Neural crest cell (in vitro differentiated cells): ENCODE measurements around the gene EIF4G3. TPM values are rescaled to one million over a fixed set of nuclear protein-coding genes. Genes with fewer than 3 reads are reported as not detected.

ENCODE experiments used
- DNase-seq: peaks from one replicate; pipeline ENCODE4 v3.0.0; 2021; ENCODE audit warnings: low read depth, mixed read lengths, low spot score
- H3K27ac Mint-ChIP-seq: one replicate; pipeline ENCODE4 v1.8.0; 2021; ENCODE audit warnings: mild to moderate bottlenecking, mixed read lengths; ENCODE audit not compliant: unreplicated experiment
- H3K27me3 Mint-ChIP-seq: 2 replicates; pipeline ENCODE4 v1.8.0; 2021; ENCODE audit warnings: low read depth, mild to moderate bottlenecking, mixed read lengths
- H3K36me3 Mint-ChIP-seq: 2 replicates; pipeline ENCODE4 v1.8.0; 2021; ENCODE audit warnings: low read depth, mild to moderate bottlenecking, mixed read lengths
- H3K4me1 Mint-ChIP-seq: 2 replicates; pipeline ENCODE4 v1.8.0; 2021; ENCODE audit warnings: mixed read lengths
- H3K4me3 Mint-ChIP-seq: one replicate; pipeline ENCODE4 v1.8.0; 2021; ENCODE audit warnings: mild to moderate bottlenecking, mixed read lengths
- H3K9me3 Mint-ChIP-seq: 2 replicates; pipeline ENCODE4 v1.8.0; 2021; ENCODE audit warnings: mixed read lengths
- CTCF ChIP-seq: fragments of 200-600 bp; sonication (generic); conservative IDR thresholded peaks from 2 replicates; pipeline ENCODE4 v1.5.0; 2021; ENCODE audit warnings: antibody characterized with exemption, mild to moderate bottlenecking
- microRNA-seq: library from miRNA; unstranded; fragments of <30 nt; microRNA quantifications from one replicate; pipeline ENCODE4, GENCODE V29; 2020
- total RNA-seq: library from RNA; stranded (reverse); gene quantifications from 2 replicates; pipeline ENCODE4 v1.2.1, GENCODE V29; 2021

Gene EIF4G3
- total RNA-seq, 1 donor from 2014 or later = 97.5 TPM

GRCh38 chr1:20771780-20772179 lies 404.9 kb downstream of the EIF4G3 start:
- peaks cover 7% of the 10 kb centered on the region for H3K36me3 Mint-ChIP-seq
- H3K27me3 Mint-ChIP-seq = no peaks in the 10 kb centered on the region
- H3K27ac Mint-ChIP-seq = no peak overlapping the region
- no peaks in the 10 kb centered on the region for H3K4me1 Mint-ChIP-seq
- H3K9me3 Mint-ChIP-seq = no peaks in the 10 kb centered on the region
- DNase-seq = no peak
- no peak overlapping the region for H3K4me3 Mint-ChIP-seq
- TF ChIP-seq CTCF = no peak

- peaks cover 7% of the 10 kb centered on the region for H3K36me3 Mint-ChIP-seq
- H3K4me3 Mint-ChIP-seq = no peak overlapping the region
- no peak for TF ChIP-seq CTCF
- no peaks in the 10 kb centered on the region for H3K9me3 Mint-ChIP-seq
- no peaks in the 10 kb centered on the region for H3K4me1 Mint-ChIP-seq
- DNase-seq = no peak
- no peaks in the 10 kb centered on the region for H3K27me3 Mint-ChIP-seq
- no peak overlapping the region for H3K27ac Mint-ChIP-seq
Observed at GRCh38 chr1:20770314-20771087, 406.2 kb downstream of the EIF4G3 start.

- H3K4me1 Mint-ChIP-seq = no peaks in the 10 kb centered on the region
- TF ChIP-seq CTCF = no peak
- no peaks in the 10 kb centered on the region for H3K9me3 Mint-ChIP-seq
- no peak overlapping the region for H3K4me3 Mint-ChIP-seq
- no peak overlapping the region for H3K27ac Mint-ChIP-seq
- DNase-seq = no peak
- H3K36me3 Mint-ChIP-seq = peaks cover 15% of the 10 kb centered on the region
- H3K27me3 Mint-ChIP-seq = no peaks in the 10 kb centered on the region
Observed at GRCh38 chr1:20767271-20767670, 409.4 kb downstream of the EIF4G3 start.

GRCh38 chr1:20763417-20763816 lies 413.3 kb downstream of the EIF4G3 start:
- TF ChIP-seq CTCF = no peak
- Mint-ChIP-seq H3K27me3 (no peaks in the 10 kb centered on the region), H3K9me3 (no peaks in the 10 kb centered on the region), H3K4me3 (no peak overlapping the region), H3K27ac (no peak overlapping the region), H3K4me1 (no peaks in the 10 kb centered on the region), H3K36me3 (peaks cover 33% of the 10 kb centered on the region)
- DNase-seq = no peak

- Mint-ChIP-seq H3K36me3 (peaks cover 34% of the 10 kb centered on the region), H3K4me1 (no peaks in the 10 kb centered on the region), H3K9me3 (no peaks in the 10 kb centered on the region), H3K27ac (no peak overlapping the region), H3K4me3 (no peak overlapping the region), H3K27me3 (no peaks in the 10 kb centered on the region)
- no peak for DNase-seq
- TF ChIP-seq CTCF = no peak
Observed at GRCh38 chr1:20760322-20760721, 416.4 kb downstream of the EIF4G3 start.

Small RNAs within 50 kb of the gene (microRNA-seq; reads per million reads assigned to microRNA genes)
- gene MIR1256 = 5.9 reads per million, percentile 3 among the genes with 10 or more reads in this experiment

Other genes starting within 250 kb of the EIF4G3 start
- gene ECE1, start 113.6 kb upstream of the EIF4G3 start, total RNA-seq = 38.3 and 40.3 TPM in 2 replicates